Thyroid gland (tissue), 4 donors: ENCODE measurements around the gene RFC5.

Experiments
- POLR2A ChIP-seq, 2 donors: fragments of 450-650 bp; IDR thresholded peaks; one replicate each; pipeline ENCODE4 v1.6.1; 2017; ENCODE audit warnings: antibody characterized with exemption in 2 of 2, mild to moderate bottlenecking in 2 of 2, moderate library complexity in 1 of 2
- TF ChIP-seq, protein P1 (sequence below), 6 experiments: fragments of 200-600 bp in 3 of 6; fragments of 450-650 bp in 3 of 6; sonication (generic) in 3 of 6; IDR thresholded peaks; one replicate each; pipeline ENCODE4 v1.5.1; 2016 to 2019; ENCODE audit warnings: antibody characterized with exemption in 6 of 6, mild to moderate bottlenecking in 2 of 6, inconsistent platforms in 1 of 6, moderate library complexity in 1 of 6

DNA sequence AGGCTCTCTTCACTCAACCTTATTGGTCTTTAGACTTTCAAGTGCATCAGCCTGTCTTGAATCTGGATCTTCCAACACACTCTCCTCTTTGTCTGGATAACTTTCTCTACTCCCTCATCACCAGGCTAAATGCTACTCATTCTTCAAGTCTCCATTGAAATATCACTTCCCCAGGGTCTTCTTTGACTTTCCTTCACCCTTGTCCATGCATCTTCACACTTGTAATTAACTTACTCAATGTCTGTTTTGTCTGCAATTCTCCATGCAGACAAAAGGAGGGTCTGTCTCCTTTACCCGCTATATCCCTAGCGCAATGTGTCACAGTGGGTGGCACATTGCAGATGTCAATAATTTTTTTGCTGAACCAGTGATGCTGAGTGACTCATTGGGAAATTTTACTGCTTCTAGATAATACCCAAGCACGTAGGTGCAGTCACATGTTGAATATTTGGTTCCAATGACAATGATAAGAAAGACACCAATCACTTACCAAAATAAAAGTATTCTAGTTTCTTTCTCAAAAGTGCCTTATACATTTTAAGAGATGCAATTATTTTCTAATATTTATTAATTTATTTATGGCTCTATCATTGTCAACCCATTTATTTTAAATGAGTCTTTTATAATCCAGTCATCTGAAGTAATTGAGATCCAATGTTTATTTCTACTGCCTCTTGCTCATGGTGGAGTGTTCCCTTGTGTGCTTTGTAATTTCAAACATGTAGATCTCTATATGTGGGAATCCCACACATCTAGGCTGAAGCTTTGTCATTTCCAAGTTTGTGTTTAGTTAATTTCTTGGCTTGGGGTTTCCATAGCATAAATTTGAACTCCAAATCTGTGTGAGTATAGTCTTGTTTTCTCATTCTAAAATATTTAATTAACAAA lies 21.7 kb upstream of the RFC5 start:
- no peak for TF ChIP-seq POLR2A (IDR thresholded peaks at IDR 0.05)
- TF ChIP-seq, protein P1, sequence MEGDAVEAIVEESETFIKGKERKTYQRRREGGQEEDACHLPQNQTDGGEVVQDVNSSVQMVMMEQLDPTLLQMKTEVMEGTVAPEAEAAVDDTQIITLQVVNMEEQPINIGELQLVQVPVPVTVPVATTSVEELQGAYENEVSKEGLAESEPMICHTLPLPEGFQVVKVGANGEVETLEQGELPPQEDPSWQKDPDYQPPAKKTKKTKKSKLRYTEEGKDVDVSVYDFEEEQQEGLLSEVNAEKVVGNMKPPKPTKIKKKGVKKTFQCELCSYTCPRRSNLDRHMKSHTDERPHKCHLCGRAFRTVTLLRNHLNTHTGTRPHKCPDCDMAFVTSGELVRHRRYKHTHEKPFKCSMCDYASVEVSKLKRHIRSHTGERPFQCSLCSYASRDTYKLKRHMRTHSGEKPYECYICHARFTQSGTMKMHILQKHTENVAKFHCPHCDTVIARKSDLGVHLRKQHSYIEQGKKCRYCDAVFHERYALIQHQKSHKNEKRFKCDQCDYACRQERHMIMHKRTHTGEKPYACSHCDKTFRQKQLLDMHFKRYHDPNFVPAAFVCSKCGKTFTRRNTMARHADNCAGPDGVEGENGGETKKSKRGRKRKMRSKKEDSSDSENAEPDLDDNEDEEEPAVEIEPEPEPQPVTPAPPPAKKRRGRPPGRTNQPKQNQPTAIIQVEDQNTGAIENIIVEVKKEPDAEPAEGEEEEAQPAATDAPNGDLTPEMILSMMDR (IDR thresholded peaks at IDR 0.05) = no peak
